ENCODE results near the gene INO80.
"Not testable (repeated sequence)": the region's sequence is repeated elsewhere in the genome, so short reads cannot be mapped to it uniquely, and the experiment has no call there.

INO80 gene

DNA sequence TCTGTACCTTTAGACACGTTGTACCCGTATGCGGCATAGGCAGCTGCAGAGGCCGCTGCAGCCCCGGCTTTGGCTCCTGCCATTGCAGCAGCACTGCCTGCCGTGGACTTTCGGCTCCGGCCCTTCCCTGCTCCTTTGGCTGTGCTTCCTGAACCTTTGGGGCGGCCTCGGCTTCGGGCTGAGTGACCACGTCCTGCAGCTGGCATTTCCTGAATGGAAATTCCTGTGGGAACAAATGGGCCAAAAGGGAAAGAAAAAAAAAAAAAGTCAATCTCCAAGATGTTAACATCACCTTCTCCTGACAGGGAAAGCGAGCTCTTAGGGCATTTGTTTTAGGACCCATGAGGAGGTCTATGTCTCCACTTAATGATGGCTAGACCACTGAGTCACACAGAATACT lies 133.2 kb downstream of the INO80 start:
- Histone ChIP-seq H3K9ac (ENCODE audit: low read length) (no peak overlapping the region), H3K9me3 (ENCODE audit: control insufficient read depth, low read length) (no peaks in the 10 kb centered on the region), H3K27me3 (replicated peaks; ENCODE audit: control insufficient read depth, insufficient read depth, low read length) (no peaks in the 10 kb centered on the region), H3K36me3 (ENCODE audit: control insufficient read depth, insufficient read depth, low read length, severe bottlenecking) (peaks cover 97% of the 10 kb centered on the region), H3K4me3 (ENCODE audit: low read length) (no peak overlapping the region), H3K4me1 (ENCODE audit: control insufficient read depth, insufficient read depth, low read length) (peaks cover 16% of the 10 kb centered on the region)
- DNase-seq (ENCODE audit: low read depth) = peak; percentile 68

- no peak overlapping the region for H3K9ac ChIP-seq (ENCODE audit: low read length)
- DNase-seq (ENCODE audit: low read depth) = no peak
- H3K36me3 ChIP-seq (ENCODE audit: control insufficient read depth, insufficient read depth, low read length, severe bottlenecking) = peaks cover 98% of the 10 kb centered on the region
- no peak overlapping the region for H3K4me3 ChIP-seq (ENCODE audit: low read length)
- H3K4me1 ChIP-seq (ENCODE audit: control insufficient read depth, insufficient read depth, low read length) = peaks cover 13% of the 10 kb centered on the region
- H3K27me3 ChIP-seq (replicated peaks; ENCODE audit: control insufficient read depth, insufficient read depth, low read length) = no peaks in the 10 kb centered on the region
- H3K9me3 ChIP-seq (ENCODE audit: control insufficient read depth, low read length) = no peaks in the 10 kb centered on the region
Measured at GRCh38 chr15:40981186-40981585, 134.9 kb downstream of the INO80 start.

GRCh38 chr15:40978562-40978961 lies 137.5 kb downstream of the INO80 start:
- no peak overlapping the region for H3K4me3 ChIP-seq (ENCODE audit: low read length)
- H3K36me3 ChIP-seq (ENCODE audit: control insufficient read depth, insufficient read depth, low read length, severe bottlenecking) = peaks cover 79% of the 10 kb centered on the region
- H3K9me3 ChIP-seq (ENCODE audit: control insufficient read depth, low read length) = no peaks in the 10 kb centered on the region
- DNase-seq (ENCODE audit: low read depth) = no peak
- no peaks in the 10 kb centered on the region for H3K27me3 ChIP-seq (replicated peaks; ENCODE audit: control insufficient read depth, insufficient read depth, low read length)
- H3K4me1 ChIP-seq (ENCODE audit: control insufficient read depth, insufficient read depth, low read length) = peaks cover 5% of the 10 kb centered on the region
- no peak overlapping the region for H3K9ac ChIP-seq (ENCODE audit: low read length)

- Histone ChIP-seq H3K36me3 (ENCODE audit: control insufficient read depth, insufficient read depth, low read length, severe bottlenecking) (peaks cover 74% of the 10 kb centered on the region), H3K9me3 (ENCODE audit: control insufficient read depth, low read length) (no peaks in the 10 kb centered on the region), H3K27me3 (replicated peaks; ENCODE audit: control insufficient read depth, insufficient read depth, low read length) (no peaks in the 10 kb centered on the region), H3K4me3 (ENCODE audit: low read length) (no peak overlapping the region), H3K9ac (ENCODE audit: low read length) (no peak overlapping the region), H3K4me1 (ENCODE audit: control insufficient read depth, insufficient read depth, low read length) (peaks cover 5% of the 10 kb centered on the region)
- DNase-seq (ENCODE audit: low read depth) = no peak
Measured at GRCh38 chr15:40978141-40978540, 137.9 kb downstream of the INO80 start.

DNA sequence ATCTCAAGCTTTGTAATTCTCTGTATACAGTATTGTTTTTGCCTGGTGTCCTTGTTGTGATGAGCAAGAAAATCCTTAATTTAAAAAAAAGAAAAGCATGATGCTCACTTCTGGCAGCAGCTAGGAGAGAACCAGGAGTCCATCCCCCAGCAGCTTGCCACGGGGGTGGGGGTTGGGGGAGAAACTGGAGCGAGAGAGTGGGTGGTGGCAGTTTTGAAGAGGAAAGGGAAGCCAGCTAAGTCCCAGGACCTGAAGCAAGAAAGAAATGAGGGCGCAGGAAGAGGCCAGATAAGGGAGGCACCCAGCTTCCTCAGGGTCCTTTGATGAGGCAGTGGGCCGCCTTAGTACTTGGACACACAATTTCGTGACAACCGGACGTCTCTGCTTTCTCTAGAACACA lies 139.3 kb downstream of the INO80 start:
- Histone ChIP-seq H3K4me1 (ENCODE audit: control insufficient read depth, insufficient read depth, low read length) (peaks cover 5% of the 10 kb centered on the region), H3K36me3 (ENCODE audit: control insufficient read depth, insufficient read depth, low read length, severe bottlenecking) (peaks cover 61% of the 10 kb centered on the region), H3K27me3 (replicated peaks; ENCODE audit: control insufficient read depth, insufficient read depth, low read length) (no peaks in the 10 kb centered on the region), H3K9ac (ENCODE audit: low read length) (no peak overlapping the region), H3K9me3 (ENCODE audit: control insufficient read depth, low read length) (no peaks in the 10 kb centered on the region), H3K4me3 (ENCODE audit: low read length) (no peak overlapping the region)
- DNase-seq (ENCODE audit: low read depth) = no peak

DNA sequence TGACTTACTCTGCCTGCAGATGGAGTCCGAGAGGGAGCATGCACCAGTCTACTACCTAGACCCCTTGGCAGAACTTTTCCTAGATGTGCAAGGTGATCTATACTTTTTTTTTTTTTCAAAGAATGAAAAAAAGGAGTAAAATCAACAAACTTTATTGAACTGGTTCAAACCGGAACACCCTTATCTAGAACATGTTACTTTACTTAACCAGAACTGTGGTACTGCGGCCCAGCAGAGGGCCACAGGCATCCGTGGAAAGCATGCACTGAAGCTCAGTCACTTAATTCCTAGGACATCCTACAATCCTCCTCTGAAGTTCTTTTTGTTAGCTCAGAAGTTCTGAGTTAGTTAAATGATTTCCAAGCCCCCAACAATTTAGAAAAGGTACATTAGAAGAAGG lies 141.2 kb downstream of the INO80 start:
- Histone ChIP-seq H3K4me1 (ENCODE audit: control insufficient read depth, insufficient read depth, low read length) (peaks cover 5% of the 10 kb centered on the region), H3K9me3 (ENCODE audit: control insufficient read depth, low read length) (no peaks in the 10 kb centered on the region), H3K27me3 (replicated peaks; ENCODE audit: control insufficient read depth, insufficient read depth, low read length) (no peaks in the 10 kb centered on the region), H3K36me3 (ENCODE audit: control insufficient read depth, insufficient read depth, low read length, severe bottlenecking) (peaks cover 42% of the 10 kb centered on the region), H3K9ac (ENCODE audit: low read length) (no peak overlapping the region), H3K4me3 (ENCODE audit: low read length) (no peak overlapping the region)
- DNase-seq (ENCODE audit: low read depth) = no peak

- Histone ChIP-seq H3K9me3 (ENCODE audit: control insufficient read depth, low read length) (no peaks in the 10 kb centered on the region), H3K4me1 (ENCODE audit: control insufficient read depth, insufficient read depth, low read length) (peaks cover 12% of the 10 kb centered on the region), H3K36me3 (ENCODE audit: control insufficient read depth, insufficient read depth, low read length, severe bottlenecking) (no peaks in the 10 kb centered on the region), H3K9ac (ENCODE audit: low read length) (no peak overlapping the region), H3K27me3 (replicated peaks; ENCODE audit: control insufficient read depth, insufficient read depth, low read length) (no peaks in the 10 kb centered on the region), H3K4me3 (ENCODE audit: low read length) (no peak overlapping the region)
- DNase-seq (ENCODE audit: low read depth) = no peak
Measured at GRCh38 chr15:40969363-40969762, 146.7 kb downstream of the INO80 start.

DNA sequence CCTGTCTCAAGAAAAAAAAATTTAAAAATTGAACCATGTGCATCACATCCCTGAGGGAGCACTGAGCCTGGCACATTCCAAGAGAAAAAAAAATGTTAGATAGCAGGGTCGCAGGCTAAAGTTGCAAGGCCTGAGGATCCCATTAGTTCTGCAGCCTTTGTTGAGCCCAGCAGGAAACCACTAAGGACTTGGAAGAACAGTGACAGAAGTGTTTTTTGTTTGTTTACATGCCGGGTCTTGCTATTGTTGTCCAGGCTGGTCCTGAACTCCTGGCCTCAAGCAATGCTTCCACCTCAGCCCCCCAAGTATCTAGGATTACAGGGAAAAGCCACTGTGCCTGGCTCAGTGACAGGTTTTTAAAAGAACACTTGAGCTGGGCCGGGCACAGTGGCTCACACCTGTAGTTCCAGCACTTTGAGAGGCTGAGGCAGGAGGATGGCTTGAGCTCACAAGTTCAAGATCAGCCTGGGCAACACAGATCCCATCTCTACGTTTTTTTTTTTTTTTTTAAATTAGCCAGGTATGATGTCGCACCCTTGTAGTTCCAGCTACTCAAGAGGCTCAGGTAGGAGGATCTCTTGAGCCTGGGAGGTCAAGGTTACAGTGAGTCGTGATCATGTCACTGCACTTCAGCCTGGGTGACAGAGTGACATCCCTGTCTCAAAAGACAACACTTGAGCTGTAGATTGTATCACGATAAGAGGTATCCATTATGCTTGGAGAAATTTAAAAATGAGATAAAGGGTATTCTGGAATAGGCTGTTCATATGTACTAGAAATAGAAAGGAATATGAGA lies 147.6 kb downstream of the INO80 start:
- H3K9me3 ChIP-seq (ENCODE audit: control insufficient read depth, low read length) = no peaks in the 10 kb centered on the region
- no peak for DNase-seq (ENCODE audit: low read depth)
- no peak overlapping the region for H3K4me3 ChIP-seq (ENCODE audit: low read length)
- no peaks in the 10 kb centered on the region for H3K36me3 ChIP-seq (ENCODE audit: control insufficient read depth, insufficient read depth, low read length, severe bottlenecking)
- H3K27me3 ChIP-seq (replicated peaks; ENCODE audit: control insufficient read depth, insufficient read depth, low read length) = peaks cover 1% of the 10 kb centered on the region
- H3K9ac ChIP-seq (ENCODE audit: low read length) = no peak overlapping the region
- H3K4me1 ChIP-seq (ENCODE audit: control insufficient read depth, insufficient read depth, low read length) = peaks cover 12% of the 10 kb centered on the region

GRCh38 chr15:40964634-40965033 lies 151.4 kb downstream of the INO80 start:
- Histone ChIP-seq H3K36me3 (ENCODE audit: control insufficient read depth, insufficient read depth, low read length, severe bottlenecking) (no peaks in the 10 kb centered on the region), H3K9ac (ENCODE audit: low read length) (no peak overlapping the region), H3K4me1 (ENCODE audit: control insufficient read depth, insufficient read depth, low read length) (peaks cover 12% of the 10 kb centered on the region), H3K4me3 (ENCODE audit: low read length) (no peak overlapping the region), H3K9me3 (ENCODE audit: control insufficient read depth, low read length) (no peaks in the 10 kb centered on the region), H3K27me3 (replicated peaks; ENCODE audit: control insufficient read depth, insufficient read depth, low read length) (peaks cover 10% of the 10 kb centered on the region)
- DNase-seq (ENCODE audit: low read depth) = no peak

GRCh38 chr15:40964006-40964405 lies 152.1 kb downstream of the INO80 start:
- Histone ChIP-seq H3K36me3 (ENCODE audit: control insufficient read depth, insufficient read depth, low read length, severe bottlenecking) (no peaks in the 10 kb centered on the region), H3K9ac (ENCODE audit: low read length) (no peak overlapping the region), H3K4me3 (ENCODE audit: low read length) (no peak overlapping the region), H3K9me3 (ENCODE audit: control insufficient read depth, low read length) (no peaks in the 10 kb centered on the region), H3K4me1 (ENCODE audit: control insufficient read depth, insufficient read depth, low read length) (peaks cover 12% of the 10 kb centered on the region), H3K27me3 (replicated peaks; ENCODE audit: control insufficient read depth, insufficient read depth, low read length) (peaks cover 10% of the 10 kb centered on the region)
- no peak for DNase-seq (ENCODE audit: low read depth)

DNA sequence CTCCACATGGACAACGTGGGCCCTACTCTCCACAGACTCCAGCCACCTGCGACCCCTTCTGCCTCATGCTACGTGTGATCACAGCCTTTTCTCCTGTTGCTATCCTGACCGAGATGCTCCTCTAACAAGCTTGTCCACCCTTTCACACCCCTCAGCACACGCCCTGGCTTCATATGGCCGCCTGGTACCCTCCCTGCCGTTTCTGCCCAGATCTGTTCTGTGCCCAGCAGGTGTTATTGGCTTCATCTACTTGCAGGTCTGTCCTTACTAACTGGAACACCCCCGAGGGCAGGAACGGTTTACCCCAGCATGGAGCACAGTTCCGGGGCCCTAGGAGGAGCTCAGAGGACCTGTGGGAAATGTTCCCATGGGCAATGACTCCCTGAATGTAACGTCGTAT lies 152.9 kb downstream of the INO80 start:
- H3K27me3 ChIP-seq (replicated peaks; ENCODE audit: control insufficient read depth, insufficient read depth, low read length) = peaks cover 10% of the 10 kb centered on the region
- H3K9me3 ChIP-seq (ENCODE audit: control insufficient read depth, low read length) = no peaks in the 10 kb centered on the region
- peaks cover 12% of the 10 kb centered on the region for H3K4me1 ChIP-seq (ENCODE audit: control insufficient read depth, insufficient read depth, low read length)
- H3K4me3 ChIP-seq (ENCODE audit: low read length) = no peak overlapping the region
- no peaks in the 10 kb centered on the region for H3K36me3 ChIP-seq (ENCODE audit: control insufficient read depth, insufficient read depth, low read length, severe bottlenecking)
- no peak for DNase-seq (ENCODE audit: low read depth)
- no peak overlapping the region for H3K9ac ChIP-seq (ENCODE audit: low read length)

DNA sequence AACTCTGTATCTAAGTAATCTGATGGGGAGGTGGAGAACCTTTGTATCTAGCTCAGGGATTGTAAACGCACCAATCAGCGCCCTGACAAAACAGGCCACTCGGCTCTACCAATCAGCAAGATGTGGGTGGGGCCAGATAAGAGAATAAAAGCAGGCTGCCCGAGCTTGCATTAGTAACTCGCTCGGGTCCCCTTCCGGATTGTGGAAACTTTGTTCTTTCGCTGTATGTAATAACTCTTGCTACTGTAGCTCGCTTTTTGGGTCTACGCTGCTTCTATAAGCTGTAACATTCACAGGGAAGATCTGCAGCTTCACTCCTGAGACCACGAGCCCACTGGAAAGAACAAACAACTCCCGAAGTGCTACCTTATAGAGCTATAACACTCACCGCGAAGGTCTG lies 153.8 kb downstream of the INO80 start:
- not testable (repeated sequence) for H3K27me3 ChIP-seq (replicated peaks; ENCODE audit: control insufficient read depth, insufficient read depth, low read length); H3K36me3 ChIP-seq (ENCODE audit: control insufficient read depth, insufficient read depth, low read length, severe bottlenecking); DNase-seq (ENCODE audit: low read depth); H3K4me3 ChIP-seq (ENCODE audit: low read length); H3K9me3 ChIP-seq (ENCODE audit: control insufficient read depth, low read length); H3K9ac ChIP-seq (ENCODE audit: low read length)
- peaks cover 12% of the 10 kb centered on the region for H3K4me1 ChIP-seq (ENCODE audit: control insufficient read depth, insufficient read depth, low read length)
